Kidney epithelial cell (primary cell): ENCODE measurements around the gene LARP4. TPM values are rescaled to one million over a fixed set of nuclear protein-coding genes. Genes with fewer than 3 reads are reported as not detected.

ENCODE experiments used
- DNase-seq: peaks from one replicate; pipeline ENCODE4 v3.0.0-alpha.2; 2010; ENCODE audit warnings: low read depth
- H3K27me3 ChIP-seq: 2 replicates; pipeline ENCODE4 v1.6.0; 2011; ENCODE audit warnings: low read length; ENCODE audit not compliant: control insufficient read depth, insufficient read depth
- H3K36me3 ChIP-seq: 2 replicates; pipeline ENCODE4 v1.5.1; 2011; ENCODE audit warnings: low read length; ENCODE audit not compliant: control insufficient read depth, insufficient read depth
- H3K4me3 ChIP-seq: 2 replicates; pipeline ENCODE4 v1.5.1; 2011; ENCODE audit warnings: low read depth, mild to moderate bottlenecking, control low read depth, low read length
- total RNA-seq: library from RNA; depleted of rRNA; stranded (reverse); fragments of >200 nt; gene quantifications from 2 replicates; pipeline ENCODE4 v1.2.3, GENCODE V29; 2015
- TF ChIP-seq, protein P1 (sequence below): IDR thresholded peaks from 2 replicates; pipeline ENCODE4 v1.5.1; 2011; ENCODE audit warnings: mild to moderate bottlenecking, moderate library complexity, low read length, control low read depth, inconsistent platforms; ENCODE audit not compliant: insufficient read depth, poor library complexity, severe bottlenecking

Gene LARP4
- total RNA-seq, 1 donor from 2014 or later = 23.5 TPM

GRCh38 chr12:50507474-50507838 is 106.8 kb downstream of the LARP4 start:
- no peak for DNase-seq
- TF ChIP-seq, protein P1, sequence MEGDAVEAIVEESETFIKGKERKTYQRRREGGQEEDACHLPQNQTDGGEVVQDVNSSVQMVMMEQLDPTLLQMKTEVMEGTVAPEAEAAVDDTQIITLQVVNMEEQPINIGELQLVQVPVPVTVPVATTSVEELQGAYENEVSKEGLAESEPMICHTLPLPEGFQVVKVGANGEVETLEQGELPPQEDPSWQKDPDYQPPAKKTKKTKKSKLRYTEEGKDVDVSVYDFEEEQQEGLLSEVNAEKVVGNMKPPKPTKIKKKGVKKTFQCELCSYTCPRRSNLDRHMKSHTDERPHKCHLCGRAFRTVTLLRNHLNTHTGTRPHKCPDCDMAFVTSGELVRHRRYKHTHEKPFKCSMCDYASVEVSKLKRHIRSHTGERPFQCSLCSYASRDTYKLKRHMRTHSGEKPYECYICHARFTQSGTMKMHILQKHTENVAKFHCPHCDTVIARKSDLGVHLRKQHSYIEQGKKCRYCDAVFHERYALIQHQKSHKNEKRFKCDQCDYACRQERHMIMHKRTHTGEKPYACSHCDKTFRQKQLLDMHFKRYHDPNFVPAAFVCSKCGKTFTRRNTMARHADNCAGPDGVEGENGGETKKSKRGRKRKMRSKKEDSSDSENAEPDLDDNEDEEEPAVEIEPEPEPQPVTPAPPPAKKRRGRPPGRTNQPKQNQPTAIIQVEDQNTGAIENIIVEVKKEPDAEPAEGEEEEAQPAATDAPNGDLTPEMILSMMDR = no peak
- no peaks in the 10 kb centered on the region for H3K36me3 ChIP-seq
- no peaks in the 10 kb centered on the region for H3K27me3 ChIP-seq
- no peak overlapping the region for H3K4me3 ChIP-seq

GRCh38 chr12:50507930-50508329 is 107.2 kb downstream of the LARP4 start:
- H3K27me3 ChIP-seq = no peaks in the 10 kb centered on the region
- no peaks in the 10 kb centered on the region for H3K36me3 ChIP-seq
- no peak overlapping the region for H3K4me3 ChIP-seq
- TF ChIP-seq, protein P1 = no peak
- DNase-seq = no peak

DNA sequence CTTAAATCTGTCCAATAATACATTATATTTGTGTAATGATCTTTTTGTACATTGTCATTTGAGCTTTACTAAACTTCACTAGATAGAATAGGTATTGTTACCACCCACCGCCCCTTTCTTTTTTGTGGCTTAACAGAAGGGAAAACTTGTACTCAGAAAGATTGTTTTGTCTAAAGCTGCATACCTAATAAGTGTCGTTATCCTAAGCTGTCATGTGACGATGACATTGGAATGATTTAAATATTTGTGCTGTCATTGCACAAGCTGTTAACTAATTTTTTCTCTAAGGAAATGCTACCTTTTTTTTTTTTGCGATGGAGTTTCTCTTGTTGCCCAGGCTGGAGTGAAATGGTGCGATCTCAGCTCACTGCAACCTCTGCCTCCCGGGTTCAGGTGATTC is 107.7 kb downstream of the LARP4 start:
- TF ChIP-seq, protein P1 = no peak
- Histone ChIP-seq H3K4me3 (no peak overlapping the region), H3K36me3 (no peaks in the 10 kb centered on the region), H3K27me3 (no peaks in the 10 kb centered on the region)
- no peak for DNase-seq

DNA sequence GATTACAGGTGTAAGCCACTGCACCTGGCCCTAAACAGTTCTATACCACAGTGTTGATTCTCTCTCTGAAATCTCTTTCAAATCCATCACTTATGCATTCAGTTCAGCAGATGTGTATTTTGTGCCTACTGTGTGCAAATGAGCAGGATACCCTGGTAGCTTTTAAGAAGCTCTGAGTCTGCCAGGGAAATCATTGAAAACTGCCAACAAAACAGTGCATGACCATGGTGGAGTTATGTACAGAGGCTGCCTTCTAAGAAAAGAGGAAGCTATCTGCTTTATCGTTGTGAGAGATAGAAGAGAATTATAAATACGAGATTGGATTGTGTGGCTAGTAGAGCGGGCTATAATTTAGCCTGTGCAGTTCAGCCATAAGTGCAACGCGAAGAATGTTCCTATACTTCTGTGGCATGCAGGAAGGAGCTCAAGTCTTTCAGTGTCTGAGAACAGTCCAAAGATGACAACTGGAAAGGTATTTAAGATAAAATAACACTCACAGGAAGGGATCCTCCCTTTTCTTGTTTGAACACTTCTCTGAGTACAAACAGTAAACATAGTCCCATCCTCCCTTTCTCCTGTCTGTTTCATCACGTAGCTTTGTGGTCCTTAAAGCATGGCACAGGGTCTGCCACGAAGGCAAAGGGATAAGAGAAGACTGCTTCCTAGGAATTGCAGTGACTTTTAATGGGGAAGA is 108.4 kb downstream of the LARP4 start:
- no peak for DNase-seq
- Histone ChIP-seq H3K27me3 (no peaks in the 10 kb centered on the region), H3K4me3 (no peak overlapping the region), H3K36me3 (no peaks in the 10 kb centered on the region)
- TF ChIP-seq, protein P1 = no peak

GRCh38 chr12:50514526-50515276 is 114.0 kb downstream of the LARP4 start:
- no peak overlapping the region for H3K4me3 ChIP-seq
- no peaks in the 10 kb centered on the region for H3K36me3 ChIP-seq
- TF ChIP-seq, protein P1 = no peak
- DNase-seq = no peak
- no peaks in the 10 kb centered on the region for H3K27me3 ChIP-seq
